Measurements from ENCODE around the gene CLOCK. TPM values are rescaled to one million over a fixed set of nuclear protein-coding genes. Genes with fewer than 3 reads are reported as not detected.

The CLOCK gene
- total and polyA plus RNA-seq, 9 of the 15 experiments (the other 6 are each of a cell fraction or from before 2014, with no cell fraction given): 3.7 to 14.4 (median 9.4) TPM

DNA sequence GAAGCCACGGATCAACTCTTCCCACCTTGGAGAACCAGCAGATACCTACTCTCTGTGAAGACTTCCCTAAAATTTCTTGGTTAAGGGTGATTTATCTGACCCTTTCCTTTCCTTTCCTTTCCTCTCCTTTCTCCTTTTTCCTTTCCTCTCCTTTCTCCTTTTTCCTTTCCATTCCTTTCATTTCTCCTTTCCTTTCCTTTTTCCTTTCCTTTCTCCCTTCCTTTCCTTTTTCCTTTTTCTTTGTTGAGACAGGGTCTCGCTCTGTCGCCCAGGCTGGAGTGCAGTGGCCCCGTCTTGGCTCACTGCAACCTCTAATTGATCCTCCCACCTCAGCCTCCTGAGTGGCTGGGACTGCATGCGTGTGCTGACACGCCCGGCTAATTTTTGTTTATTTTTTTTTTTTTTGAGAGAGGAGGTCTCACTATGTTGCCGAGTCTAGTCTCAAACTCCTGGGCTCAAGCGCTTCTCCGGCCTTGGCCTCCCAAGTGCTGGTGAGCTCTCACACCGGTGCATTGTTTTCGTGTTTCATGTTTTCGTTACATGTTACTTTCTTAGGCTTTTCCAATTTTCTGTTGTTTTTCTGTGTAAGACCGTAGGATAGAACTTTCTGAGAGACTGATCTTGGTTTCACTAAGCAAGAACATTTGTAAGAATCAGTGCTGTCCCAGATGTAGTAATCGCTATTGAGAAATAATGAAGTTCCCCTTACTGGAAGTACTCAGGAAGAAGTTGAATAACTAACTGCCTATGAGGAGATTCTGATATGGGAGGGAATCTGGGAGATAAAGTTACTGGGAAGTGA is 149.0 kb downstream of the CLOCK start (continued):
- TF ChIP-seq MAZ (CRISPR knock-in tag; conservative IDR thresholded peaks at IDR 0.05 in 1 of 2, IDR thresholded peaks at IDR 0.05 in 1 of 2): no peak
- peak; percentile 64; the same call in 1 of the 2 replicates for TF ChIP-seq ZEB2 (IDR thresholded peaks at IDR 0.05)
- no peak for TF ChIP-seq KLF13 (tag; IDR thresholded peaks at IDR 0.05; ENCODE audit: borderline replicate concordance, low read depth)
- TF ChIP-seq ZNF384 (IDR thresholded peaks at IDR 0.05; ENCODE audit: low read depth, low read length): peak; percentile 46; the same call in 1 of the 2 replicates
- TF ChIP-seq PHF8 (IDR thresholded peaks at IDR 0.05; ENCODE audit: borderline replicate concordance, low read length): no peak
- TF ChIP-seq, protein P1, sequence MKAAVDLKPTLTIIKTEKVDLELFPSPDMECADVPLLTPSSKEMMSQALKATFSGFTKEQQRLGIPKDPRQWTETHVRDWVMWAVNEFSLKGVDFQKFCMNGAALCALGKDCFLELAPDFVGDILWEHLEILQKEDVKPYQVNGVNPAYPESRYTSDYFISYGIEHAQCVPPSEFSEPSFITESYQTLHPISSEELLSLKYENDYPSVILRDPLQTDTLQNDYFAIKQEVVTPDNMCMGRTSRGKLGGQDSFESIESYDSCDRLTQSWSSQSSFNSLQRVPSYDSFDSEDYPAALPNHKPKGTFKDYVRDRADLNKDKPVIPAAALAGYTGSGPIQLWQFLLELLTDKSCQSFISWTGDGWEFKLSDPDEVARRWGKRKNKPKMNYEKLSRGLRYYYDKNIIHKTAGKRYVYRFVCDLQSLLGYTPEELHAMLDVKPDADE (conservative IDR thresholded peaks at IDR 0.05; ENCODE audit: control insufficient read depth, low read depth, low read length): no peak
- TF ChIP-seq, protein P2, sequence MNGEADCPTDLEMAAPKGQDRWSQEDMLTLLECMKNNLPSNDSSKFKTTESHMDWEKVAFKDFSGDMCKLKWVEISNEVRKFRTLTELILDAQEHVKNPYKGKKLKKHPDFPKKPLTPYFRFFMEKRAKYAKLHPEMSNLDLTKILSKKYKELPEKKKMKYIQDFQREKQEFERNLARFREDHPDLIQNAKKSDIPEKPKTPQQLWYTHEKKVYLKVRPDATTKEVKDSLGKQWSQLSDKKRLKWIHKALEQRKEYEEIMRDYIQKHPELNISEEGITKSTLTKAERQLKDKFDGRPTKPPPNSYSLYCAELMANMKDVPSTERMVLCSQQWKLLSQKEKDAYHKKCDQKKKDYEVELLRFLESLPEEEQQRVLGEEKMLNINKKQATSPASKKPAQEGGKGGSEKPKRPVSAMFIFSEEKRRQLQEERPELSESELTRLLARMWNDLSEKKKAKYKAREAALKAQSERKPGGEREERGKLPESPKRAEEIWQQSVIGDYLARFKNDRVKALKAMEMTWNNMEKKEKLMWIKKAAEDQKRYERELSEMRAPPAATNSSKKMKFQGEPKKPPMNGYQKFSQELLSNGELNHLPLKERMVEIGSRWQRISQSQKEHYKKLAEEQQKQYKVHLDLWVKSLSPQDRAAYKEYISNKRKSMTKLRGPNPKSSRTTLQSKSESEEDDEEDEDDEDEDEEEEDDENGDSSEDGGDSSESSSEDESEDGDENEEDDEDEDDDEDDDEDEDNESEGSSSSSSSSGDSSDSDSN (IDR thresholded peaks at IDR 0.05; ENCODE audit: borderline replicate concordance in 1 of 2, low read depth in 2 of 2, low read length in 2 of 2): 0 out of 4 replicates have a peak, but pooled peaks of 1 of the 2 experiments have one; percentile 41
- no peak for TF ChIP-seq PHTF2 (CRISPR knock-in tag; IDR thresholded peaks at IDR 0.05)
- TF ChIP-seq, protein P3, sequence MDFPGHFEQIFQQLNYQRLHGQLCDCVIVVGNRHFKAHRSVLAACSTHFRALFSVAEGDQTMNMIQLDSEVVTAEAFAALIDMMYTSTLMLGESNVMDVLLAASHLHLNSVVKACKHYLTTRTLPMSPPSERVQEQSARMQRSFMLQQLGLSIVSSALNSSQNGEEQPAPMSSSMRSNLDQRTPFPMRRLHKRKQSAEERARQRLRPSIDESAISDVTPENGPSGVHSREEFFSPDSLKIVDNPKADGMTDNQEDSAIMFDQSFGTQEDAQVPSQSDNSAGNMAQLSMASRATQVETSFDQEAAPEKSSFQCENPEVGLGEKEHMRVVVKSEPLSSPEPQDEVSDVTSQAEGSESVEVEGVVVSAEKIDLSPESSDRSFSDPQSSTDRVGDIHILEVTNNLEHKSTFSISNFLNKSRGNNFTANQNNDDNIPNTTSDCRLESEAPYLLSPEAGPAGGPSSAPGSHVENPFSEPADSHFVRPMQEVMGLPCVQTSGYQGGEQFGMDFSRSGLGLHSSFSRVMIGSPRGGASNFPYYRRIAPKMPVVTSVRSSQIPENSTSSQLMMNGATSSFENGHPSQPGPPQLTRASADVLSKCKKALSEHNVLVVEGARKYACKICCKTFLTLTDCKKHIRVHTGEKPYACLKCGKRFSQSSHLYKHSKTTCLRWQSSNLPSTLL (IDR thresholded peaks at IDR 0.05): peak; percentile 59; the same call in 1 of the 2 replicates
- no peak for TF ChIP-seq NFRKB (IDR thresholded peaks at IDR 0.05; ENCODE audit: low read depth)
- TF ChIP-seq KHSRP (IDR thresholded peaks at IDR 0.05): no peak
- TF ChIP-seq, protein P4, sequence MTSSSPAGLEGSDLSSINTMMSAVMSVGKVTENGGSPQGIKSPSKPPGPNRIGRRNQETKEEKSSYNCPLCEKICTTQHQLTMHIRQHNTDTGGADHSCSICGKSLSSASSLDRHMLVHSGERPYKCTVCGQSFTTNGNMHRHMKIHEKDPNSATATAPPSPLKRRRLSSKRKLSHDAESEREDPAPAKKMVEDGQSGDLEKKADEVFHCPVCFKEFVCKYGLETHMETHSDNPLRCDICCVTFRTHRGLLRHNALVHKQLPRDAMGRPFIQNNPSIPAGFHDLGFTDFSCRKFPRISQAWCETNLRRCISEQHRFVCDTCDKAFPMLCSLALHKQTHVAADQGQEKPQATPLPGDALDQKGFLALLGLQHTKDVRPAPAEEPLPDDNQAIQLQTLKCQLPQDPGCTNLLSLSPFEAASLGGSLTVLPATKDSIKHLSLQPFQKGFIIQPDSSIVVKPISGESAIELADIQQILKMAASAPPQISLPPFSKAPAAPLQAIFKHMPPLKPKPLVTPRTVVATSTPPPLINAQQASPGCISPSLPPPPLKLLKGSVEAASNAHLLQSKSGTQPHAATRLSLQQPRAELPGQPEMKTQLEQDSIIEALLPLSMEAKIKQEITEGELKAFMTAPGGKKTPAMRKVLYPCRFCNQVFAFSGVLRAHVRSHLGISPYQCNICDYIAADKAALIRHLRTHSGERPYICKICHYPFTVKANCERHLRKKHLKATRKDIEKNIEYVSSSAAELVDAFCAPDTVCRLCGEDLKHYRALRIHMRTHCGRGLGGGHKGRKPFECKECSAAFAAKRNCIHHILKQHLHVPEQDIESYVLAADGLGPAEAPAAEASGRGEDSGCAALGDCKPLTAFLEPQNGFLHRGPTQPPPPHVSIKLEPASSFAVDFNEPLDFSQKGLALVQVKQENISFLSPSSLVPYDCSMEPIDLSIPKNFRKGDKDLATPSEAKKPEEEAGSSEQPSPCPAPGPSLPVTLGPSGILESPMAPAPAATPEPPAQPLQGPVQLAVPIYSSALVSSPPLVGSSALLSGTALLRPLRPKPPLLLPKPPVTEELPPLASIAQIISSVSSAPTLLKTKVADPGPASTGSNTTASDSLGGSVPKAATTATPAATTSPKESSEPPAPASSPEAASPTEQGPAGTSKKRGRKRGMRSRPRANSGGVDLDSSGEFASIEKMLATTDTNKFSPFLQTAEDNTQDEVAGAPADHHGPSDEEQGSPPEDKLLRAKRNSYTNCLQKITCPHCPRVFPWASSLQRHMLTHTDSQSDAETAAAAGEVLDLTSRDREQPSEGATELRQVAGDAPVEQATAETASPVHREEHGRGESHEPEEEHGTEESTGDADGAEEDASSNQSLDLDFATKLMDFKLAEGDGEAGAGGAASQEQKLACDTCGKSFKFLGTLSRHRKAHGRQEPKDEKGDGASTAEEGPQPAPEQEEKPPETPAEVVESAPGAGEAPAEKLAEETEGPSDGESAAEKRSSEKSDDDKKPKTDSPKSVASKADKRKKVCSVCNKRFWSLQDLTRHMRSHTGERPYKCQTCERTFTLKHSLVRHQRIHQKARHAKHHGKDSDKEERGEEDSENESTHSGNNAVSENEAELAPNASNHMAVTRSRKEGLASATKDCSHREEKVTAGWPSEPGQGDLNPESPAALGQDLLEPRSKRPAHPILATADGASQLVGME (CRISPR knock-in tag; IDR thresholded peaks at IDR 0.05): no peak
- TF ChIP-seq, protein P5, sequence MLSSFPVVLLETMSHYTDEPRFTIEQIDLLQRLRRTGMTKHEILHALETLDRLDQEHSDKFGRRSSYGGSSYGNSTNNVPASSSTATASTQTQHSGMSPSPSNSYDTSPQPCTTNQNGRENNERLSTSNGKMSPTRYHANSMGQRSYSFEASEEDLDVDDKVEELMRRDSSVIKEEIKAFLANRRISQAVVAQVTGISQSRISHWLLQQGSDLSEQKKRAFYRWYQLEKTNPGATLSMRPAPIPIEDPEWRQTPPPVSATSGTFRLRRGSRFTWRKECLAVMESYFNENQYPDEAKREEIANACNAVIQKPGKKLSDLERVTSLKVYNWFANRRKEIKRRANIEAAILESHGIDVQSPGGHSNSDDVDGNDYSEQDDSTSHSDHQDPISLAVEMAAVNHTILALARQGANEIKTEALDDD (IDR thresholded peaks at IDR 0.05): 0 out of 2 replicates have a peak, but pooled peaks have one; percentile 27
- no peak for TF ChIP-seq ZNF232 (CRISPR knock-in tag; IDR thresholded peaks at IDR 0.05)

All from K562 (cell line).